Astrocyte of the spinal cord (primary cell): Measurements from ENCODE around the gene BLM.
A peak's percentile ranks its signal among the peaks of the same experiment; 100 is the strongest.

Experiments
- DNase-seq: peaks from one replicate; pipeline ENCODE4 v3.0.0; 2011; ENCODE audit warnings: low read depth, low spot score
- H3K4me3 ChIP-seq: 2 replicates; pipeline ENCODE4 v1.5.1; 2011; ENCODE audit warnings: low read depth, mild to moderate bottlenecking, low read length, moderate library complexity
- CTCF ChIP-seq: IDR thresholded peaks from 2 replicates; pipeline ENCODE4 v1.5.1; 2012; ENCODE audit warnings: low read depth, mild to moderate bottlenecking, low read length, inconsistent platforms
- in situ Hi-C: cut with HindIII; loops from 2 replicates; pipeline ENCODE4 v1.10.0; 2017; ENCODE audit warnings: low sequenced_read_pairs

Gene BLM

GRCh38 chr15:90749754-90750153, 32.6 kb downstream of the BLM start:
- in situ Hi-C loops: no loop called here
- no peak overlapping the region for H3K4me3 ChIP-seq
- TF ChIP-seq CTCF: no peak
- peak; percentile 14 for DNase-seq

GRCh38 chr15:90750186-90750585, 33.0 kb downstream of the BLM start:
- H3K4me3 ChIP-seq: no peak overlapping the region
- in situ Hi-C loops: no loop called here
- no peak for TF ChIP-seq CTCF
- DNase-seq: no peak

GRCh38 chr15:90751300-90751825, 34.2 kb downstream of the BLM start:
- H3K4me3 ChIP-seq: no peak overlapping the region
- in situ Hi-C loops: no loop called here
- DNase-seq: no peak
- no peak for TF ChIP-seq CTCF

GRCh38 chr15:90756916-90757315, 39.8 kb downstream of the BLM start:
- TF ChIP-seq CTCF: no peak
- in situ Hi-C loops: no loop called here
- H3K4me3 ChIP-seq: no peak overlapping the region
- DNase-seq: no peak

GRCh38 chr15:90757461-90757860, 40.3 kb downstream of the BLM start:
- DNase-seq: no peak
- H3K4me3 ChIP-seq: no peak overlapping the region
- TF ChIP-seq CTCF: no peak
- in situ Hi-C loops: no loop called here

- in situ Hi-C loops: no loop called here
- no peak for TF ChIP-seq CTCF
- no peak overlapping the region for H3K4me3 ChIP-seq
- no peak for DNase-seq
Observed at GRCh38 chr15:90760661-90761232, 43.6 kb downstream of the BLM start.
